HG03066 (cell line): ENCODE results near the gene PRICKLE2.

ENCODE experiments used
- ATAC-seq: cut with Tn5 transposase; IDR thresholded peaks from one replicate; pipeline ENCODE4 v1.9.1; 2021; ENCODE audit warnings: low read depth; ENCODE audit not compliant: unreplicated experiment

PRICKLE2 gene

DNA sequence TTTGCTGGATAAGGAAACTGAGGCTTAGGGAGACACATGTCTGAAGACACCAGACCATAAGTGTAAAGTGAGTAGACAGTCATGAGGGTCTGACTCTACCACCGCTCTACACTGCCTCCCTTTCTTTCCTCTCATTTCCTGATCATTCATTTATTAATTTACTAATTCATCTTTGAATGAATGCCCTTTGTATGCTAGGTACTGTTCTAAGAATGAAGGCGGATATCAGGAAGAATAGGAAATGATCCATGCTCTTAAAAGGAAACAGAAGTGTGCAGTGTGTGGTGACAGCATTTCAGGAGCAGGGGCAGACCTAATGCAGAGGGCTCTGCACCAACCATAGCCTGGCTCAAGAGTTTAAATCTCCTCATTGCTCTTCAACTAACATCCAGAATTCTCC, 170.2 kb downstream of the PRICKLE2 start:
- no peak for ATAC-seq

DNA sequence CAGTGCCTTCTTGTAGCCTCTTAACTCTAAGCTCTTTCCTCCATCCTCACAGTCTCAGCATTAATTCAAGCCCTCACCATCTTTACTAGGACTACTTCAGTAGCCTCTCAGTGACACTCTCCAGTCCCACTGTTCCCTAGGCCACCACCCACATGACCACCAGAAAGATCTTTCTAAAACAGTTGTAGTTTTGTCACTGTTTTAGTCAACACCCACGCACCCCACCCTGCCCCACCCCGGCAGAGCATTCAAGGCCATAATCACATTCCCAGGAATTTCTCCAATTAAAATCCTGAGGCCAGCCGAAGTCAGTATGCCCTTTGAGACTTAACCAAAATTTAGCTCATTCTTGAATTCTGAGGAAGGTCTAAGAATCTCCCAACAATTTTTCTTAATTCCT, 170.8 kb downstream of the PRICKLE2 start:
- ATAC-seq = no peak

DNA sequence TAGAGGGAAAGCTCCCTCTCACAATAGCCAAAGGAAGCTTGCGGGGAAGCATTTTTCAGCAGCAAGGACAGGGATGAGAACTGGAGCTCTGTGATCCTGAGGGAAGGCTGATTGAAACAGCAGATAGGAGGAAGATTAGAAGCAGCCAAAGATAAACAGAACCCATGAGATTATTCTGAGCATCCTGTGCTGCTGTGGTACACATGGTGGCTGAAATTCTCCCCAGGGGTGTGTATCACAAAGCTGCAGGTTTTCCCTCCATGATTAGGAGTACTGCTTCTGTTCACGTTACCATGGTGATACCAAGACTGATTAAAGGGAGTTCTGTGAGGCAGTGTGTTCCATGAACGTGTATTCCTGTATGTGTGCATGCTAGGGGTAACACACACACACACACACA, 171.7 kb downstream of the PRICKLE2 start:
- no peak for ATAC-seq

DNA sequence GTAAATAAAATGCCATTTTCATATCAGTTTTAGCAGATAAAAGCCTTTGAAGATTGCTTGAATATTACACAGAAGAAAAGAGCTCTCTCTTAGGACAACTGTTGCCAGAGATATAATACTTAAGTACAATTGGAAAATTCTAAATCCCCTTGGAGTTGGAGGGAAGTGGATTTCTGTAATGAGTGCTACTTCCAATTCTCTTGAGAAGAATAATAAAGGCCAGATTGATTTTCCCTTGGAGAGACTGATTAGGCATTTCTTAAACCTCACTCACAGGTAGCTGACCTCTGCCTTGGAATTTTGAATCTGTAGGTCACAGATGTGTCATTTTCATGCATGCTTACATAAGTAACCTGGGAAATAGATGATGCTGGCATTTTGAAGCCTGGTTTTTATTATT, 172.1 kb downstream of the PRICKLE2 start:
- no peak for ATAC-seq

DNA sequence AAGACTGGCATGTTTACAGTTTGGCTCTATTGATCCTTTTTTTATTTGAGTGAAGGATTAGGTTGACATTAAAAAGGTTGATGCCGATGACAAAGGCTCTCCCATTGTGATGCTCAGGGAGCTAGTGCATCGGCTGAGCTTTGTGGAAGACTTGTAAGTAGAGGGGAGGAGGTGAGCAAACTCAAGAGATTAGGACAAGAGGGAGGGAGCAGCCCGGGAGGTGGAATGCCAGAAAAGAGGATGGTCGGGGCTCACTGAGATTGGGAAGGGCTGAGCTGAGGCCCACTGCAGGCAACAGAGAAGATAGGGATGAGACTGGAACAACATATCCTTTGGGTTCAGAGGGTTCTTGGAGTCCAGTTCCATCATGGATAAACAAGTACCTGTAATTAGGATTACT, 175.4 kb downstream of the PRICKLE2 start:
- ATAC-seq = no peak

DNA sequence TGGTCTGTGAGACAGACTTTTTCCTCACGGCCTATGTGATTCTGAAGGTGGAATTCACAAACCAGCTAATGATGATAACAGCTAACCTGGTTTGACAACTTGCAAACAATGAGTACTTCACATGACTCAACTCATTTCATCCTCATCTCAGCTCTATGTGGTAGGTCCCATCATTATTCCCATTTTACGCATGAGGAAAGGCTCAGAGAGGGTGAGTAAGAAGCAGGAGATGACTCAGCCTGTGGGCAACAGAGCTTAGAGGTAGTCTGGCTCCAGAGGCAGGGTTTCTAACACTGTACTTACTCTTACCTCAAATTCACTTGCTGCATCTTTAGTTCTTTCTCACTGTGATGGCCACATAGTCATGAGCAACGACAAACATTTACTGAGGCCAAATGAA, 176.1 kb downstream of the PRICKLE2 start:
- no peak for ATAC-seq

DNA sequence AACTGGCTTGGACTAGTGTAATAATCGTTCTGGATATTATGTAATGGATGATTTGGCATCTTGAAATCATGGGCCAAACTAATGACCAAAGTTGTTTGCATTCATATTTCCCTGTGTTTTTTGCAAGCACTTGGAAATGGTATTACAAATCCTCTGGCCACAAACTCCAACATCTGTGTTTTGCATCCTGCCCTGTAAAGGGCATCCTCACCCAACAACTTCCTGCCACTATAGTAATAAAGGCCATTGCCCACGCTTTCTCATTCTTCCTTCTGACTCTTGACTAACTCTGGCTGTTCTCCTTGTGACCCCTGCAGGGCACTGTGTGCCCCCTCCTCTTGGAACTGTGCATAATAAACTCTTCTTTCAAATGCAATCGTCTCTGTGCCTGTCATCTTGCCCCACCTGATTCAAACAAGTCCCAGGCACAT, 176.6 kb downstream of the PRICKLE2 start:
- ATAC-seq = no peak

DNA sequence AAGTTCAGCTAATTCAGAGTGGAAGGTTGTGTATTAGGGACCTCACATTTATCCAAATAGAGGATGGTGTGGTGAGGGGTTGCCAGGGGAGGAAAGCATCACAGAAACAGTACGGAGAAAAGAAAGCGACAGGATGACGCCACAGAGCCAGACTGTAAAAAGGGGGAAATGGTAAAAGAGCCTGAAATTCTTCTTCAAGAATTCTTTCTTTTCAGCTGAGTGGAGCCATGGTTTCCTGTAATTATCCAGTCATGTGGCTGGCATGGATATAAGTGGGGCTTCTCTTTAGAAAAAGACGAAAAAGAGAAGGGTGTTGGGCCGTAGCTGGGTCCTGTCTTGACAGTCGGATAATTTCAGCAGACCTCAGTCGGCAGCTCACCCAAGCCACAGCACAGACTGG, 177.5 kb downstream of the PRICKLE2 start:
- ATAC-seq = no peak

DNA sequence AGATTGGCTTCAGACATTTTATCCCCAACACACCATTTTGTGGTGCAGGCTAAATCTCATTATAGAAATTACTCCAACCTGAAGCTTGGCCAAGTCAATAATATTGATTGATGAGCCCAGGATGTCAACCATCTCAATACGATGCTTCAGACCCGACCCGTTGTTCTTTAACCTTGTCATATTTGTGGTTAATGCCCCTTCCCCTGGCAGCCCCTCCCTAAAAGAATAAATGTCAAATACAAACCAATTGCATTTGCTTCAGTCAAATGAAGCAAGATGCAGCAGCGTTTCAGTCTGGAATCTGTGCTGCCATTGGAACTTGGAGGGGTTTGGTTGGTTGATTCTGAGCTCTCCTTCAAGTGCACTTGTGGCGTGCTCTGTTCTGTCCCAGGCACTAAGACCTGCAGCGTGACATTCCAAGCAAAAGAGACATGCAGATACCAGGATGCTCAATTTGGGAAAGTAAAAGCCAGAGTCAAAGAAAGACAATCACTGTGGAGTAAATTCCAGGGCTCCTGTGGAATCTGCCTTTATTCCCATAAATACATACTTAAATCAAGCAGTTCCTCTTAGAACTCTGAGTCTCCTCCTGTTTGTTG, 178.2 kb downstream of the PRICKLE2 start:
- ATAC-seq = no peak

DNA sequence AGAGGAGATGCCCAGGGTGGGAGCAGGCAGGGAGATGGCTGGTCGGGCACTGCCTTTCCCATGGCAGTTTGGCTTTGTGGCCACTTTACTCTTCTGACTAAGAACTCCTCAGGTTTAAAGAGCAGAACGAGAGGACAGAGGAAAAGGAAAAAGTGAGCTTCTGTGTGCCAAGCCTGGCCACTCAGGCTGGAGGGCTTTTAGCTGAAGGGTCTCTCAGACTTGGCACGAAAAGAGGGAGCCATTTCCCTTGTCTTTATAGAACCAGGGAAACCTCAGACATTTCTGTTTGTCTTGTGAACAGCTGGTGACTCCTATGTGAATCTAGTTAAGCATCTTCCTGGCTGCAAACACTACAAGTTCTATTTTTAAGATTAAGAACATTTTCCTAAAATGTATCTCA, 178.7 kb downstream of the PRICKLE2 start:
- no peak for ATAC-seq

DNA sequence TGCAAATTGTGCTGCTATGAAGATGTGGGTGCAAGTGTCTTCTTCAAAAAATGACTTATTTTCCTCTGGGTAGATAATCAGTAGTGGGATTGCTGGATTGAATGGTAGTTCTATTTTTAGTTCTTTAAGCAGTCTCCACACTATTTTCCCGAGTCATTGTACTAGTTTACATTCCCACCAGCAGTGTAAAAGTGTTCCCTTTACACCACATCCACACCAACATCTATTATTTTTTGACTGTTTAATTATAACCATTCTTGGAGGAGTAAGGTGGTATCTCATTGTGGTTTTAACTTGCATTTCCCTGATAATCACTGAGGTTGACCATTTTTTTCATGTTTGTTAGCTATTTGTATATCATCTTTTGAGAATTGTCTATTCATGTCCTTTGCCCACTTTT, 182.3 kb downstream of the PRICKLE2 start:
- ATAC-seq = no peak
